Endothelial cell of hepatic sinusoid (primary cell): Measurements from ENCODE around the gene MPIG6B.

Experiments used
- in situ Hi-C: cut with HindIII; loops from 2 replicates; pipeline ENCODE4 v1.10.0; 2017; ENCODE audit warnings: low sequenced_read_pairs

MPIG6B gene

DNA sequence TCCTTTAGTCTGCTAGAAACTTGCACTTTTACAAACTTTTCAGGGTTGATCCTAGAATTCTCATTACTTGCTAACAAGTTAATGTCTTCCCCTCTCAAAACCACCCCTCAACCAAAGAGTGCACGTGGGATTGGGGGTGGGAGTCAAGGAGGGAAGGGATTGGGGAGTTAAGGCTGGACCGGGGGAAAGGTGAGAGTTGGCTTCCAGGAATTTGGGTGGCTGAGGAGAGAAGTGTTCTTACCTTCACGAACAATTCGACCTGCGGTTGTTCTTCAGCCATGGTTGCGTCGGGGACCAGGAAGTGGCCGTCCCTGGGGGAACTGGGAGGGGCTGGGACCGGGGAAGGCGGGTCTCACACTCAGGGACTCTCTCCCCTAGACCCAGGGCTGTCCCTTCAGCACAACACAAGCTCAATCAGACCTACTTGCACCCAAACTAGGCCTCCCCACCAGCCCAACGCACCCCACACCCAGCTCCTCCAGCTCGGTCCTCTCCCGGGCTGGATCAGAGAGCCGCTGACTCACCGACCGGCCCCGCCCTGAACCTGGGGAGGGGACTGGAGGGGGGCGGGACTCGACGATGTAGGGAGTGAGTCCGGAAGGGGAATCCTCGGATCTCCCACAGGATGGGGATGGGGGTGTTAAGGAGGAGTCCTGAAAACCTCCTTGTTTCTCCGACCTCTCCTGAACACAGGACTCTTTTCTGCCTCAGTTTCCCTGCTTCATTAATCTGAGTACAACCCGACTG lies 13.0 kb downstream of the MPIG6B start, which contains the start of gene CLIC1:
Gene CLIC1 (minus strand): TSS at position 510 of the 747 bp plus-strand sequence. CDS start 230 bp downstream, at position 280.
- in situ Hi-C loops = no loop called here

GRCh38 chr6:31736768-31737314 lies 13.7 kb downstream of the MPIG6B start:
- in situ Hi-C loops = no loop called here

GRCh38 chr6:31737315-31737990 lies 14.3 kb downstream of the MPIG6B start:
- in situ Hi-C loops = no loop called here

GRCh38 chr6:31737991-31738979 lies 15.1 kb downstream of the MPIG6B start:
- in situ Hi-C loops = no loop called here

DNA sequence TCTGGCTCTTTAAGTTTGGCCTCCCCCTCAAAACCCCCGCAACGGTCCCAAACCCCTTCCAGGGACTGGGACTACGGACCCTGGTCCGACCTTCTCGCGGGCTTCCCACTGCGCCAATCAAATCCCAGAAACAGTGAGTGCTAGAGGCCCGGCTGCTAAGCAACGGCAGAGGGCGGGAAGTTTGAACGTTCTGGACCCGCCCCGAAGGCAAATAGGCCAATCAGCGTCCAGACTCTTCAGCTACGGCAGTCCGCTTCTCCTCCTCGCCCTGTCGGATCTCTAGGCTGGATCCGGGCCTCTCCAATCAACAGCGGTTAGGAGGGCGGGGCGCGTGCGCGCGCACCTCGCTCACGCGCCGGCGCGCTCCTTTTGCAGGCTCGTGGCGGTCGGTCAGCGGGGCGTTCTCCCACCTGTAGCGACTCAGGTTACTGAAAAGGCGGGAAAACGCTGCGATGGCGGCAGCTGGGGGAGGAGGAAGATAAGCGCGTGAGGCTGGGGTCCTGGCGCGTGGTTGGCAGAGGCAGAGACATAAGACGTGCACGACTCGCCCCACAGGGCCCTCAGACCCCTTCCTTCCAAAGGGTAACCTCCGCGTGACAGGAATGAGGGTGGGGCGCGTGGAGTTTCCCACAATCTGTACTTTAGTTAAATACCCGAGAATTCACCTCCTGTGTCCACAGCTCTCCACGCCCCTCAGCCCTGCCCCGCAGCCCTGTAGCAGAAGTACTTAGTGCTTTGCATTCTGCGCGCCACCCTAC lies 16.6 kb downstream of the MPIG6B start, which contains the start of gene MSH5:
Gene MSH5 (plus strand): TSS at position 367 of the 758 bp plus-strand sequence. CDS start 462 bp downstream, outside the sequence.
- in situ Hi-C loops = loop anchor here (5.0 kb wide), 2 partner anchors 42 to 97 kb away; no protein-coding TSS in a partner anchor

- in situ Hi-C loops = loop anchor here (5.0 kb wide), 2 partner anchors 42 to 97 kb away; no protein-coding TSS in a partner anchor
Measured at GRCh38 chr6:31740397-31741223, 17.4 kb downstream of the MPIG6B start.

GRCh38 chr6:31741815-31742214 lies 18.6 kb downstream of the MPIG6B start:
- in situ Hi-C loops = loop anchor here (5.0 kb wide), 2 partner anchors 40 to 95 kb away; no protein-coding TSS in a partner anchor

DNA sequence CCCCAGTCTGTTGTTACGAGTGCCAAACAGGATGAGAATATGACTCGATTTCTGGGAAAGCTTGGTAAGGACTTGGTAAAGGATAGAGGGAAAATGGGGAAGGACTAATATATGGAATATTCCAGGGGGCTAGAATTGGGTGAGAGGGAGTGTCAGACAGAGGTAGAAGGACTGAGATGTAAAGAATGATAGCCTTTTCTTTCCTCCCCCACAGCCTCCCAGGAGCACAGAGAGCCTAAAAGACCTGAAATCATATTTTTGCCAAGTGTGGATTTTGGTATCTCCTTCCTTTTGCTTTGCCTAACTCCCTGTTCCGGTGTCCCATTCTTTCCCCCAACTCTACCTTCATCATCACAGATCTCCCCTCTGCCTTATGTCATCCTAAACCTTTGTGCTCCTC lies 19.7 kb downstream of the MPIG6B start:
- in situ Hi-C loops = loop anchor here (5.0 kb wide), 2 partner anchors 39 to 94 kb away; no protein-coding TSS in a partner anchor

DNA sequence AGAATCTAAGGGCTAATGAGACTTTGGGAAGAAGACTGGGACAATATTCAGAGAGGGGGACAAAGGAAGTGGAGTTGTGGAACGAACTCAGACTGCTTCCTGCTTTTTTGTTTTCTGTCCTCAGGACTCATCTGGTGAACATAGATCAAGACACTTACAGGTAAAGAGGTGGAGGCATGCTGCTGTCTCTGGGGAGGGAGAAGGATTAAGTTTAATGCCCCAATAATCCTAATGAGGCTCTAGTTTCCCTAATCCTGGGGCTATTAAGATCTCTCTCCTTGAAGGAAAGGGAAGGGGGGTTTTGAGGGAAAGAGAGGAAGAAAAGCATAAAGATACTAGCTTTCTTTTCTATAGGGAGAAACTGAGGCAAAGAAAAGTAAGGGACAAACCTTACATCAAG lies 21.2 kb downstream of the MPIG6B start:
- in situ Hi-C loops = loop anchor here (5.0 kb wide), 2 partner anchors 38 to 93 kb away; no protein-coding TSS in a partner anchor

GRCh38 chr6:31749301-31750036 lies 26.3 kb downstream of the MPIG6B start:
- in situ Hi-C loops = no loop called here

GRCh38 chr6:31750411-31751022 lies 27.3 kb downstream of the MPIG6B start:
- in situ Hi-C loops = no loop called here

DNA sequence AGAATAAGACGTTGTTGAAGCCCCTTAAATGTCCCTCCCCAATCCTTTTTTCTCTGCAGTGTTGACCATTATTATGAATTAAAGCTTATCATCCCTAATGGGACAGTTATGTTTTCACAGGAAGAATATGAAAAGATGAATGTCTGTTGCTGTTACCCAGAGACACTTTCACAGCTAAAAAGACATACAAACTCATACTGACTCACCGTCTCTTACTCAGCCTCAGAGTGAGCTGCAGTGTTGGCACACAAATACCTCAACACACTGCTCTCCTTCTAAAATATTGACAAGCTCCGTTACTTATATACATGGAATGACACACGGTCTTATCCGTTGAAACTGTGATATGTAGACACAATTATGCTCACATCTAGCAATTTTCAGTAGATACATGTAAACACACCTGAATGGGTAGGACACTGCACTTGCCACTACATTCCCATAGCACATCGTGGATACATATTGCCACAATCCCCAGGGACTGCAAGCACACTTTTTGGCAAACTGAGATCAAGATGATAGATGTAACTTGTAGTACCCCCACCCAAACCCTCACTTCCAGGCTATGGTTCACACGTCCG lies 29.7 kb downstream of the MPIG6B start:
- in situ Hi-C loops = no loop called here

- in situ Hi-C loops = no loop called here
Measured at GRCh38 chr6:31758281-31758680, 35.1 kb downstream of the MPIG6B start.

GRCh38 chr6:31760790-31761189 lies 37.6 kb downstream of the MPIG6B start:
- in situ Hi-C loops = no loop called here

- in situ Hi-C loops = no loop called here
Measured at GRCh38 chr6:31761343-31761742, 38.2 kb downstream of the MPIG6B start.

DNA sequence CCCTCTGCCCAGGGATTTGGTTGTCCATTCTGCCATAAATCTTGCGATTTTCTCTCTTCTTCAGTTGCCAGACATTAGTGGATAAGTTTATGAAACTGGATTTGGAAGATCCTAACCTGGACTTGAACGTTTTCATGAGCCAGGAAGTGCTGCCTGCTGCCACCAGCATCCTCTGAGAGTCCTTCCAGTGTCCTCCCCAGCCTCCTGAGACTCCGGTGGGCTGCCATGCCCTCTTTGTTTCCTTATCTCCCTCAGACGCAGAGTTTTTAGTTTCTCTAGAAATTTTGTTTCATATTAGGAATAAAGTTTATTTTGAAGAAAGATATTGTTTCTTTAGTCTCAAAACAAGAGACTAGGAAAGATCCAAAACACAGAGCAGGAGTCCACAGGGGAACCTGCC lies 39.2 kb downstream of the MPIG6B start, which contains the start of gene SAPCD1:
Gene SAPCD1 (plus strand): TSS at position 301 of the 400 bp plus-strand sequence. CDS start 399 bp downstream, outside the sequence.
- in situ Hi-C loops = no loop called here
